GM04504 (cell line): ENCODE data around the gene TNIP1.

Source experiments
- DNase-seq: peaks from one replicate; pipeline ENCODE4 v3.0.0-alpha.2; 2012; ENCODE audit warnings: low read depth

Gene TNIP1

DNA sequence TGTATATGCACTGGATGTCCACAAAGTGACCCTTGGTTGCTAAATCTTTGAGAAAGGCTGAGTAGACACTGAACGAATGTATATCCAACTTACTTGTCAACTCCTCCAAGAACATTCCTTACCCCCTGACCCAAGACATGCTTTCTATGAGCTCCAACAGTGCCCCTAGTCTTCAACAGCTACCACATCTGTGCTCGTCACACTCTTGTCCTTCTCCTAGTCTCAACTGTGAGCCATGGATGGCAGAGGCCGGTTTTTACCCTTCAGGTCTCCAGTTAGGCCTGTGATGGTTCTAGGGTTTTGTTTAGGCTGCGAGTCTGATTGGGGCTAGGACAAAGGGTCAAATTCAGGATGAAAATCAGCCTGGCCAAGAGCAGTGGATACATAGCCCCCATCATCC lies 79.4 kb downstream of the TNIP1 start:
- no peak for DNase-seq

DNA sequence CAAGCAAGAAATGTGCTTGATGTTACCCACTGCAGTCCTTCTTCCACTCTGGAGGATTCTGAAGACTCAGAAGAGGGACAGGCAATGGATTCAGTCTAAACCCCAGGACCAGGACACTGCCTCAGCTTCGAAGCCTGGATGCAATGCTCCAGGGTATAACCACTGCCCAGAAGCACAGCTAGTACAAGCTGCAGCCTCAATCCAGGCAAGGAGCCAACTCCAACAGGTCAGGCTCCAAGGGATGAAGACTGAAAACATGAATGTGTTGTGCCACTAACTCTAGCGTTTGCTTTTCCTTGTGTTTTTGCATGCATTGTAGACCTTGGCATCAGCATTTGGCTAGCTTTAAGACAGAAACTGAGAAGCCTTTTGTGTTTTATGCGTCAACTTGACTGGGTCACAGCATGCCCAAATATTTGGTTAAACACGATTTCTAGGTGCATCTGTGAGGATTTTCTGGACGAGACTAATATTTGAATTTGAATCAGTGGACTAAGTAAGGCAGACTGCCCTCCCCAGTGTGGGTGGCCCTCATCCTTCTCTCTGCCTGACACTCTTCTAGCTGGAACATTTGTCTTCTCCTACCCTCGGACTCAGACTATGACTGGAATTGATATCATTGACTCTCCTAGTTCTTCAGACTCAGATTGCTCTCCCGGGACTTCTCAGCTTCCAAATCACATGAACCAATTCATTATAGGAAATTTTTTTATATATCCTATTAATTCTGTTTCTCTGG lies 81.0 kb downstream of the TNIP1 start:
- DNase-seq, result no peak

DNA sequence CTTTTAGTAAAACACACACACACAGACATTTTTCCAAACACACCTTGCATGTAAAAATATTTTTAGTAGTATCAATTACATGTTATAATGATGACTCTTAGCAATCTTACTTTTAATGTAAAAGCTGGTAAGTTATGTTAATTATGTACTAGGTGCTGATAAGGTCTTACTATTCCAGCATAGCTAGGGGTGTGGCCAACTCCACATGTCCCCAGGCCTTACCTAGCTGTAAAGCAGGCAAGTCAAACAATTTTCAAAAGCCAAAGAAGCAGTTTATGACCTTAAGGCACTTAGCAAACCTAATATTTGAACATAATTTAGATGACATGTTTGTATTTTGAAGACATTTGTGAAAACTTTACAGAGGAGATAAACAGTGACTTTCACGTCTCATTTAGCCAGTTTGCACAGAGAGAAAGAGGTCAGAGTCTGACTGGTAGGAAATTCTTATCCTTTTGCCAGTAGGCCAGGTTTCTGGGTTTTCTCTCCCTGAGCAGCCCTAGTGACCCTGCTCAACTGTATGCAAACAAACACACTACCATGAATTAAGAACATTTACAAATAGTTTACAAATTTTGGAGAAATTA lies 86.9 kb downstream of the TNIP1 start:
- DNase-seq, result no peak

DNA sequence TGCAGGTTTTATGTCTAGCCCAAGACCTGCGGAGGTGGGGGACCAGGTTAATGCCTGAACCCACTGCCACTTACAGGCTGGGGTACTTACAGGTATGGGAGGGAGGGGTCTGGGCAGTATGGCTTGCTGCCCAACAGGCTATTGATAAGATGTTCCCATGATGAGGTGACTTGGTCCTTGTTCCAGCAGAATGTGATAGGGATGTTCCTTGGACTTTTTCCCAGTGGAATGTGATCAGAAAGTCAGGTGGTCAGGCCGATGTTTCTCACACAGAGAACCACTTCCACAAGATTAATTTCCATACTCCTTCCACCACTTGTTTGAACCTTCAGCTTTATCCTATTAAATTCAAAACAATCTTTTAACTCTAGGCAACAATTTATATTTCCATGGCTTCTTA lies 87.4 kb downstream of the TNIP1 start:
- no peak for DNase-seq

DNA sequence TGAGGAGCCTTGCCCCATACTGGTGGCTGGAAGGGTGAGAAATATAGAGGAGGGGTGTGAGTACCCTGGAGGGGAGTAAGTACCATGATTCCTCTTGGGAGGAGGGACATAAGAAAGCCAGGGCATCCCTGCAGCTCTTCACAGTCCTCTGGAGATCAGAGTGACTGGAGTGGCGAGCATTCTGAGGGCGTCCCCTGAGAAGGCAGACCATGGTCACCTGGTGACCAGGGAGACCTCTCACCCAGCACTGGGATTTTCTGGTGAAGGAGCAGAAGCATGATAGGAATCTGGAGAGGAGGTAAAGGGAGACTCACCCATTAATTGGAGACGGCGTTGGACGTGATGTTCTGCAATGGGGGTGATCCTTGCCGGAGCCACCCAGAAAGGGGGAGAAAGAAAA lies 88.1 kb downstream of the TNIP1 start:
- no peak for DNase-seq

DNA sequence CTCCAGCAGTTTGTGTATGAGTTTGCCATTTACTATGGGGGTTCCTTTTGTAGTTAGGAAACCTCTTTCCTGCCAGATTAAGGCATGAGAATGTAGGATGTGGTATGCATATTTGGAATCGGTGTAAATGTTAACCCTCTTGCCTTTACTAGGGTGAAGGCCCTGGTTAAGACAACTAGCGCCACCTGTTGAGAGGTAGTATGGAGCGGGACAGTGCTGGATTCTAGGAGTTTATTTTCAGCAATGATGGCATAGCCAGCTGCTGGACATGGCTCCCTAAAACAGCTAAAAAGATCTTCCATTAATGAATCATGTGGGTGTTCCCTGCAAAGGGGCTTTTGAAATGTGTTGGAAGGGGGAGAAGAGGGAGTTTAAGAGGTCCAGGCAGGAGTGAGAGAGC lies 91.1 kb downstream of the TNIP1 start:
- no peak for DNase-seq

DNA sequence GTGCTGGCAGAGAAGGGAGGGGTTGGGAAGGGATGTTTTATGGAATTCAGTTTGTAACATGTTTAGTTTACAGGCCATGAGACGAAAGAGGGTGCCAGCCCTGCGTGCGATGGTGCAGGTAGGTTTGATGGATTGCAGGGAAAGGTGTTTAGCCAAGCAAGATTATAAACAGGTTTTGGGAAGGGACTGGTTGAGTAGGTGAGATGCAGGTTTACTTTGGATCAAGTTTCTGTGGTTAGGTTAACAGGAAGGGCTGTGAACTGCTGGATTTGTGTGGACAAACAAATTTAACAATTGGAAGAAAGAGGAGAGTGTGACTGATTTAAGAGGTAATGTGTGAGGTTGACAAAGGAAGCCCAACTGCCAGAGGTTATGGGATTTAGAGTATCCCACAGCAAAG lies 93.1 kb downstream of the TNIP1 start:
- no peak for DNase-seq
